GM19035 (cell line): Measurements from ENCODE around the gene ZMAT5.

ENCODE experiments used
- ATAC-seq: cut with Tn5 transposase; IDR thresholded peaks from one replicate; pipeline ENCODE4 v1.9.1; 2021; ENCODE audit not compliant: unreplicated experiment

ZMAT5 gene

DNA sequence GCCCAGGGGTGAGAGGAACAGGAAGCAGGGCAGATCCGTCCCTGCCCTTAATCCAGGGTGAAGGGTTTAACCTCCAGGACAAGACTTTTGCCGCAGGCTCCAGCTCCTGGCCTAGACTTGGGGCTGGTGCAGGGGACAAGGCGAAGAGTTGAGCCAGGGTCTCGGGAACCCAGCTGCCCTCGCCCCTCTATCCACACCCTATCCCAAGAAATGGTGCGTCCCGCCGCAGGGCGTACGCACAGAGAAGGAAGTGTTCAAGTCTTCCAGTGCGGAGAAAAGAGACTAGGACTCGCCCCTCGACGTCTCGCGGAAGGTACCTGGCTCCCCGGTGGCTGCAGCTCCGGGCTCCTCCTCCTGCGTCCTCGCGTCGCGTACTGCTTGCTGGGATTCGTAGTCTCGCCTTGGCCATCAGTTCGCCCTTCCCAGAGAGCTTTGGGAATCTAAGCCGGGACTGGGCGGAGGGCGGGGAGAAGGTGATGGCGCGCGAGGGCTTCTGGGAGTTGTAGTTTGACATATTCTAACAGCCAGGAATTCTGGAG is at the start of gene ZMAT5:
Gene ZMAT5, minus strand, starts transcription at position 376 of the 539 bp plus-strand sequence. CDS start 18,463 bp downstream, outside the sequence.
- ATAC-seq = peak; percentile 87

DNA sequence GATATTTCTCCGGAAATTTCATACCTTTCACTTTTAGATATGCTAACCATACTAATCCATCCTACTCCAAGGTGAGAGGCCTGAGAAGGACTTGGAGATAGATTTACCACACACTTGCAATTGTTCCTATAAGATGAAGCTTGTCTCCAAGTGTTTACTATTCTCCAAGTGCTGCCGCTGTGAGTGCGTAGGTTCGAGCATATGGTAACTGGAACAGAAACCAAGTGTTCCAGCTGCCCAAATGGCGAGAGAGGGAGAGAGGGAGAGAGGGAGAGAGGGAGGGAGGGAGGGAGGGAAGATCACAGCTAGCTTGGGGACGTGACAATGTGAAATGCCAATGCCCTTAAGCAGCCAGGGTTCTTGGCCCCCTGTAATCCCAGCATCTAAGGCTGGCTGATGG is 49.7 kb upstream of the ZMAT5 start:
- no peak for ATAC-seq

DNA sequence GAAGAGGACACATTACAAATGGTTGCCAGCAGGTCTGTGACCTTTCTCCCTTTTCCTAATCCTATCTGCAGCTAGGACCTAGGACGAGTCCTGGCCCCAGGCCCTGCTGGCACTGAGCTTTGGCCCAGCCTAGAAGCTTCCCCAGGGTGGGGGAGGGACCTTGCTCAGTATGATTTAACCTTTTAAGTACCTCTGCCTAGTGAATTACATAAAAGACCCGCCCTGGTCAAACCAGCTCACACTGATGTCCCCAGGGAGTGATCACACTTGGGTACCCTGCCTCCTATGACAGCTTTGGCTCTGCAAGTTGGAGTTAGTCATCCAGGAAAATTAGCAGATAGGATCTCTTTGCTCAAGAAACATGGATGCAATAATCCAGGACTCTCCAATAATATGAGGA is 49.3 kb upstream of the ZMAT5 start:
- no peak for ATAC-seq

DNA sequence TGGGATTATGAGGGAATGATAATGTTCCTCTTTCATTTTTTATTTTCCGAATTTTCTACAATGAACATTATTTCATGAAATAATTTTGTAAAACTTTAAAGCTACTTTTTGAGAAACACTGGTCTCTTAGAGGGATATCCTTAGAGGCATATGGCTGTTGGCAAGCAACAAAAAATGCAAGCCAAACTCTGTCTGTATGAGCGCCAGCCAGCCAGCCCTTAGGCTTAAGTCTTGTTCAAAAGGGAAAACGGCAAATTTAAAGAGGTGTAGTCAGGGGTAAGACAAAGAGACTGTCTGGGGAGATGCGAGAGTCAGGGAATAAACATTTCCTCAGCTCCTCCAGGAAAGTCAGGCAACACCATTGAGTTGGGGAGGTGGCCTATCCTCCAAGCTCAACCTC is 48.8 kb upstream of the ZMAT5 start:
- ATAC-seq = no peak

- ATAC-seq = no peak
These were observed 47.2 kb upstream of the ZMAT5 start for GRCh38 chr22:29814003-29814402.

DNA sequence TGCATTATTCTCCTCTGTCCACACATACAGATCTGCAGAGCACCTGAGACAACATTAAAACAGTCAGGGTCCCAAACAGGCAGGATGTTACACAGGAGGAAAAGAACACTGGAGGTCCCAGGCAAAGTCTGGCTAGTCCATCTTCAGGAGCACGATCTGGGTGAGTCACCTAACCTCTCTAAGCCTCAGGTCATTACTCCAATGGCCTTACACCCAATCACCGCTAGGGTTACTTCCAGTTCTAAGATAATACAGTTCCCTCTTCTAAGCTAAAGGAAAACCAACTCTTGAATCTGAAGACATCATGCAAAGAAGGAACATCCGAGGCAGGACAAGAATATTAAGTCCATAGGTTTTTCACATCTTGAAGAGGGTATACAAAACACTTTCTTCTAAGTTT is 46.8 kb upstream of the ZMAT5 start:
- ATAC-seq = no peak

- no peak for ATAC-seq
These were observed 46.3 kb upstream of the ZMAT5 start for GRCh38 chr22:29813126-29813525.

DNA sequence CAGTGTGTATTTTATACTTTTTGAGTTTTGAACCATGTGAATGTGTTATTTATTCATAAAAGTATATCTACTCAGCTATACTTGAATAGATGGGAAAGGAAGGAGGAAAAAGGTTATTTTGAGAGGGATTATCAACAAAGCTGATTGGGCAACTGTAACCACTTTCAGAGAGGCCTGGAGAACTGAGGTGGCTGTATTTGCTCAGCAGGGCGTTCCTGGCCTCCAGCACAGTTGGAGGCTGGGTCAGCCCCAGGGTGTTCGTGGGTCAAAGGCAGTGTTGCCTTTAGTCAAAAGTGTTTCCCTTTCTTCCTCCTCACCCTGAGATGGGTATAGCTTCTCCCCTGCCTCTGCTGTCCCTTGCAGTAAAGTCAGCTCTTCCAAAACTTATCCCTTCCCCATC is 44.6 kb upstream of the ZMAT5 start:
- ATAC-seq = no peak

GRCh38 chr22:29810216-29810615 is 43.4 kb upstream of the ZMAT5 start:
- ATAC-seq = no peak

DNA sequence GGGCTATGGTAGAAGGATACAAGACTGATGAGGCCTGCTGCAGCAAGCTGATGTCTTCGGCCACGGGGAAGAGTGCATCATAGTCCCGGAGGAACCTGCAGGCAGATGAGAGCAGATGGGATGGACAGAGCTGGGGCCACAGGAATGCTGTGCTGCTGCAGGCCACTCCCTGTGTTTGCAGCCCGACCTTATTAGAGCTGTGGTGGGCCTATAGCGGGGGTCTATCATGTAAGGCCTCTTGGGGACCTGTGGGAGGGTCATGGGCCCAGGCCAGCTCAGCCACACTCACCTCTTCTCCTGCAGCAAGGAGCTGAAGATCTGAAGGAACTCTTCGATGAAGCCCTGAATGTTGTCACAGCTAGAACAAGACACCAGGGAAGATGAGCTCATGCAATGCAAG is 39.4 kb upstream of the ZMAT5 start:
- ATAC-seq = no peak

- ATAC-seq = no peak
These were observed 38.2 kb upstream of the ZMAT5 start for GRCh38 chr22:29804985-29805384.

GRCh38 chr22:29803190-29803589 is 36.4 kb upstream of the ZMAT5 start:
- ATAC-seq = no peak

- ATAC-seq = no peak
These were observed 35.0 kb upstream of the ZMAT5 start for GRCh38 chr22:29801796-29802195.

DNA sequence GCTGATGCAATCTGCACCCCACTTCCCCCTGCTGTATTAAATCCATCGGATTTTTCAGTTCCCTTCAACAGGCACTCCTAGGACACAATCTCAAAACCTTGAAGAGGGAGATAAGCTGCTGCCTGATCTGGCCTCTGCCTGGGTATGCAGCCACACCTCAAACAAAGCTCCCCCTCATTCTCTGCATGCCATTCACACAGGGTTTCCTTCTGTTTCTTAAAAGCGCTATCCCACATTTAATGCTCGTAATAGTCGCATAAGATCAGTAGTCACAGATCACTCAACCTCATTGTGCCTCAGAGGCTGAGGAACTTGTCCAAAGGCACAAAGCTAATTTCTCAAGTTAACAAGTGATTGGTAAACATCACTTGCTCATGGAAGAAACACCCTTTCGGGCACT is 34.3 kb upstream of the ZMAT5 start:
- no peak for ATAC-seq

- ATAC-seq = no peak
These were observed 32.4 kb upstream of the ZMAT5 start for GRCh38 chr22:29799217-29799680.

GRCh38 chr22:29798801-29799200 is 32.0 kb upstream of the ZMAT5 start:
- ATAC-seq = no peak

DNA sequence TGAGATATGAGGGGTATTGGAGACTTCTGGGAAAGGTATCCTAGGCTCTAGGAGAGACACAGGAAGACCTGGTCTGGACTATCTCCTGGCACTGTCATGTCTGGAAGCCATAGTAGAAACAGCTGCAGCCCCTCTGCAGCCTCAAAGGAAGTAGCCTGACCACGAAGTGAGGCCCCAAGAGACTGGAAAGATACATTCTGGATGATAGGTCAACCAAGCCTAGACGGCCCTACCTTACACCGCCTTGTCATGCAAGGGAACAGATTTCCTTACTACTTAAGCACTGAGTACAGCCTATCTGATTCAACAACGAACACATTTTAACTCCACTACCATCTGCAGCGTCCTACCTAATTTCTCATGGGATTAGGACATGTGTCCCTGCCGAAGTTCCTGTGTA is 31.5 kb upstream of the ZMAT5 start:
- no peak for ATAC-seq

DNA sequence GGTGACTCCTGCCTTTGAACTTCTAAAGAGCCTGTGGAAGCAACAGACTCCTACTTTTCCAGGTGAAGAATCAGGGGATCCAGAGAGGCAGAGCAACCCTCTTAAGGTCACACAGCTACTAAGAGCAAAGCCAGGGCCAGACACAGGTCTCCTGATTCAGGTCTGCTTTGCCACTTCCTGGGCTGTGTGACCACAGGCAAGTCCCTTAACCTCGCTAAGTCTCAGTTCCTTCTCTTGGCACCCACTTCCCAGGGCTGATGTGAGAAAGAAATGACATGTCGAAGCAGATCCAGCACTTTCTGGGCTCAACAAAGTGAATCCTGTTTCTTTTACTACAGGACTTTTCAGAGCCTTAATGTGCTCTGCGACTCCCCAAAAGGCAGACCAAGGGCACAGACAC is 30.5 kb upstream of the ZMAT5 start:
- ATAC-seq = no peak

- ATAC-seq = no peak
These were observed 28.9 kb upstream of the ZMAT5 start for GRCh38 chr22:29795663-29796062.

DNA sequence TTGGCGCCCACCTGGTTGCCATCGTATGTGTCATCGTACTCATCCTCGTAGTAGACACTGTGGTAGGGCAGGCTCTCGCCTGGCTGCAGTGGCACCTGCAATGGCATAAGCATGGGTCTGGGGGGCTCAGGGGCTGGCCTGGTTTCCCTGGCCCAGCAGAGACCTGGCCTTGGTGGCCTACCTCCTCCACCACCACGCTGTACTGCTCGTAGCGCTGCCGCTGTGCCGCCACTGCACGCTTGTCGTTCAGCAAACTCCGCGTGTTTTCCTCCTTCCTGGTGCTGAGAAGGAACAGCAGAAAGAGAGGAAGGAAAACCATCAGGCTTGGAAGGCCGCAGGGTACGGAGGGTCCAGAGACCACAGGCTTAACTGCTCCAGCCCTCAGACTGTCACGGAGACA is 26.6 kb upstream of the ZMAT5 start:
- ATAC-seq = no peak

DNA sequence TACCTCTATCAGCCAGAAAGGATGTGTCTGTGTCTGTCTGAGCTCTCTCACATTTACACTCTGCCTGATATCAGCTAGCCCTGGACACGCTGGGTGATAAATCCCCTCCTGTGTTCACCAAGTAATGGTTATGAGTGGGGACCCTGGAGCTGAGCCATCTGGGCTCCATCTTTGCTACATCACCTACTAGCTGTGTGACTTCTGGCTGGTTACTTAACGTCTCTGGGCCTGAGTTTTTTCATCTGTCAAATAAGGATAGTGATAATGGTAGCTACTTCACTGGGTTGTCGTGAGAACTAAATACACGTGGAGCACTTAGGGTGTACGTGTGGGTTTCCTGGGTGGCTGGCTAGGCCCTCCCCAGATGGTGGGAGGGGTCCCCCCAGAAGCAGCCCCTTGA is 23.3 kb upstream of the ZMAT5 start:
- no peak for ATAC-seq

DNA sequence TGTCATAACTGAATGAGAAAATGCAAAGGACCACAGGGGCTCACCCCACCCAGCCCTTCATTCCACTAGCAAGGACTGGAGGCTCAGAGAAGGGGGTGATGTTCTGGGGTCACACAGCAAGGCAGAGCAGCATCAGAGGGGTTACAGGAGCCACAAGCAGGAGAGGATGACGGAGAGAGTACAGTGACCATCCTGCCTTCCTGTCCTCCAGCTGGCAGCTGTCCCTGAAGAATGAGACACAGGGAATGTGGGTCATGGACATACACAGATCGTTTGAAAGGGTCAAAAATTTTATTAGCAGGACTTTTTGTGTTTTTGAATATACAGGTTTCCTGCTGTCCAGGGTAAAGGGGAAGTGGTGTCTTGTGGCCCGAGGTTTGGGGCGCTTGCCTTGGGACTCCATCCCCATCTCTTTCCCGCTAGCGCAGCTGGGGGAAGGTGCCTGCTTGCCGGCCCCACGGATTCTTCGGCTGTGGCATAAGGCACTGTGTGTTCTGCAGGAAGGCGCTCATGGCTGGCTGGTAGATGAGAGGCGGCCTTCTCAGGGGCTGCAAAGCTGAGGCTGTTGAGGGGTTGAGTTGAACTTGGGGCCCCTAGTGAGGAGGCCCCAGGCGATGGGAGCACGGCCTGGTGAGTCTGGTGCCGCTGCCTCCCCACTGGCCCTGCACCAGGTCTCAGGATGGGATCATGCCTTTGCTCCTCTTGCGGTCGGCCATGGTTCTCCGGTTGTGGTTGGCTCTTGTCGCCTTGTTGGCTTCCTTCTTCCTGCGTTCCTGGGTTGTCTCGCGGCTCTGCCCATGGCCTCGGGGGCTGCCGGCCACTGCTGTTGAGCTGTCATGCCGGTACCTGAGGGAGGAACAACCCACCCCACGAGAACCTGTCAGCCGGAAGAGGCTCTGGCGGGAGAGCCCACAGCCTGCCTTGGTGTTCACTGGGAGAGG is 21.8 kb upstream of the ZMAT5 start:
- ATAC-seq = no peak
